Loucy (cell line): Measurements from ENCODE around the gene NBEA.
A peak's percentile ranks its signal among the peaks of the same experiment; 100 is the strongest.

Source experiments
- H2AFZ ChIP-seq: fragments of 200-600 bp; sonication (generic); 2 replicates; pipeline ENCODE4 v1.6.0; 2016; ENCODE audit warnings: antibody characterized with exemption, mild to moderate bottlenecking, low read length, moderate library complexity
- H3F3A ChIP-seq: fragments of 200-600 bp; 2 replicates; pipeline ENCODE4 v1.6.0; 2016; ENCODE audit warnings: antibody characterized with exemption, low read depth, mild to moderate bottlenecking
- H3K27me3 ChIP-seq: fragments of 200-600 bp; sonication (generic); 2 replicates; pipeline ENCODE4 v1.6.1; 2014; ENCODE audit warnings: low read length, mild to moderate bottlenecking; ENCODE audit not compliant: insufficient read depth, poor library complexity, severe bottlenecking
- H3K36me3 ChIP-seq: fragments of 200-600 bp; sonication (generic); 2 replicates; pipeline ENCODE4 v1.6.1; 2016; ENCODE audit warnings: low read length; ENCODE audit not compliant: insufficient read depth
- H3K4me1 ChIP-seq: fragments of 200-600 bp; sonication (generic); 2 replicates; pipeline ENCODE4 v1.5.1; 2014; ENCODE audit warnings: low read length, mild to moderate bottlenecking; ENCODE audit not compliant: insufficient read depth, poor library complexity, severe bottlenecking
- H3K4me2 ChIP-seq: fragments of 200-600 bp; sonication (generic); 2 replicates; pipeline ENCODE4 v1.6.0; 2014; ENCODE audit warnings: antibody characterized with exemption, low read length, low read depth, mild to moderate bottlenecking; ENCODE audit not compliant: poor library complexity, severe bottlenecking
- H3K4me3 ChIP-seq: fragments of 200-600 bp; sonication (generic); 2 replicates; pipeline ENCODE4 v1.5.1; 2014; ENCODE audit warnings: low read length, mild to moderate bottlenecking, mixed read lengths; ENCODE audit not compliant: poor library complexity, severe bottlenecking
- H3K79me2 ChIP-seq: fragments of 200-600 bp; sonication (generic); 2 replicates; pipeline ENCODE4 v1.6.1; 2014; ENCODE audit warnings: low read length; ENCODE audit not compliant: insufficient read depth
- H3K9ac ChIP-seq: fragments of 200-600 bp; sonication (generic); 2 replicates; pipeline ENCODE4 v1.6.0; 2014; ENCODE audit warnings: mild to moderate bottlenecking, low read depth, low read length, moderate library complexity; ENCODE audit not compliant: poor library complexity, severe bottlenecking
- H3K9me2 ChIP-seq: fragments of 200-600 bp; sonication (generic); replicated peaks from 2 replicates; pipeline ENCODE4 v1.6.1; 2016; ENCODE audit warnings: low read depth, low read length, mixed read lengths
- H3K9me3 ChIP-seq: fragments of 200-600 bp; sonication (generic); 2 replicates; pipeline ENCODE4 v1.6.1; 2014; ENCODE audit warnings: mild to moderate bottlenecking, antibody characterized with exemption, low read length, low read depth; ENCODE audit not compliant: insufficient read depth
- H4K20me1 ChIP-seq: fragments of 200-600 bp; sonication (generic); 2 replicates; pipeline ENCODE4 v1.6.0; 2014; ENCODE audit warnings: antibody characterized with exemption, low read length, mild to moderate bottlenecking; ENCODE audit not compliant: insufficient read depth, poor library complexity, severe bottlenecking
- EZH2phosphoT487 ChIP-seq: fragments of 200-600 bp; IDR thresholded peaks from 2 replicates; pipeline ENCODE4 v1.6.1; 2018; ENCODE audit warnings: antibody characterized with exemption, mild to moderate bottlenecking, moderate library complexity, borderline replicate concordance
- TF ChIP-seq, protein P1 (sequence below): fragments of 200-600 bp; sonication (generic); conservative IDR thresholded peaks from 2 replicates; pipeline ENCODE4 v1.5.1; 2014; ENCODE audit warnings: mild to moderate bottlenecking, antibody characterized with exemption, low read length

The NBEA gene, protein sequence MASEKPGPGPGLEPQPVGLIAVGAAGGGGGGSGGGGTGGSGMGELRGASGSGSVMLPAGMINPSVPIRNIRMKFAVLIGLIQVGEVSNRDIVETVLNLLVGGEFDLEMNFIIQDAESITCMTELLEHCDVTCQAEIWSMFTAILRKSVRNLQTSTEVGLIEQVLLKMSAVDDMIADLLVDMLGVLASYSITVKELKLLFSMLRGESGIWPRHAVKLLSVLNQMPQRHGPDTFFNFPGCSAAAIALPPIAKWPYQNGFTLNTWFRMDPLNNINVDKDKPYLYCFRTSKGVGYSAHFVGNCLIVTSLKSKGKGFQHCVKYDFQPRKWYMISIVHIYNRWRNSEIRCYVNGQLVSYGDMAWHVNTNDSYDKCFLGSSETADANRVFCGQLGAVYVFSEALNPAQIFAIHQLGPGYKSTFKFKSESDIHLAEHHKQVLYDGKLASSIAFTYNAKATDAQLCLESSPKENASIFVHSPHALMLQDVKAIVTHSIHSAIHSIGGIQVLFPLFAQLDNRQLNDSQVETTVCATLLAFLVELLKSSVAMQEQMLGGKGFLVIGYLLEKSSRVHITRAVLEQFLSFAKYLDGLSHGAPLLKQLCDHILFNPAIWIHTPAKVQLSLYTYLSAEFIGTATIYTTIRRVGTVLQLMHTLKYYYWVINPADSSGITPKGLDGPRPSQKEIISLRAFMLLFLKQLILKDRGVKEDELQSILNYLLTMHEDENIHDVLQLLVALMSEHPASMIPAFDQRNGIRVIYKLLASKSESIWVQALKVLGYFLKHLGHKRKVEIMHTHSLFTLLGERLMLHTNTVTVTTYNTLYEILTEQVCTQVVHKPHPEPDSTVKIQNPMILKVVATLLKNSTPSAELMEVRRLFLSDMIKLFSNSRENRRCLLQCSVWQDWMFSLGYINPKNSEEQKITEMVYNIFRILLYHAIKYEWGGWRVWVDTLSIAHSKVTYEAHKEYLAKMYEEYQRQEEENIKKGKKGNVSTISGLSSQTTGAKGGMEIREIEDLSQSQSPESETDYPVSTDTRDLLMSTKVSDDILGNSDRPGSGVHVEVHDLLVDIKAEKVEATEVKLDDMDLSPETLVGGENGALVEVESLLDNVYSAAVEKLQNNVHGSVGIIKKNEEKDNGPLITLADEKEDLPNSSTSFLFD (N-terminal part only)

DNA sequence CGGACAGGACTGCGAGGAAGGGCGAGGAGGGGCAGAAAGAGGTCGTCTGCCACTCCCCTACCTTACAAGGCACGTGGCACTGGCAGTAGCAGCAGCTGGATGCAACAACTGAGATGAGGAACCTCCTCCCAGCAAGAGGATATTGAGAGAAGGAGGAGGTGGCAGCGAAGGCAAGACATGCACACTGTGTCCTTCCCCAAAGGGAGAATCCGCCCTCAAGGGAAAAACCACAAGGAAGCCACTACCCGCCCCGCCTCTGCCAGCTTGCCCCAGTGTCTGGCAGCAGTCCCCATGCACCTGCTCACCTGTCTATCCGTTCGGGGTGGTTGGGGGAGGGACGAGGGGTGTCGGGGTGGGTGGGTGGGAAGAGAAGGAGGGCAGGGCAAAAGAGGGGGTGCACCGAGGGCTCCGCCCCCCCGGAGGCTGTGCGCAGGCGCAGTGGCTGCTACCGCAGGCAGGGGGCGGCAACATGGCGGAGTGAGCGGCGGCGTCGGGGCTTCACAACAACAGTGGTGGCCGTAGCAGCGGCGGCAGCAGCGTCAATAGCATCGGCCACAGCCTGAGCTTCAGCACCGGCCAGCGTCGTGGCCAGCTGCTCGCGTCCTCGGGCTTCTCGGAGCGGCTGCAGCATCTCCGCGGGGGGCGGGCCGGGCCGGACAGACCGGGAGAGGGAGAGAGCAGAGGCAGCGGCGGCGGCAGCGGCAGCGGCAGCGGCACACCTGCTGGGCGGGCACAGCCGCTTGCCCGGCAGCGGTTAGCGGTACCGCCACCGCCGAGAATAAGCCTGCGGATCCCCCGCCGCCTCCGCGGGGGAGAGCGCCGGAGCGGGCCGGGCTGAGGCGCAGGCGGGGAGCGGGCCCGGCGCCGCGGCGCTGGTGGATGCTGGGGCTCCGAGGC is at the start of gene NBEA:
Gene NBEA (plus strand): TSS at position 436 of the 897 bp plus-strand sequence. CDS start 551 bp downstream, outside the sequence.
- peak within 1 kb of the TSS; percentile 87 for H3K4me2 ChIP-seq
- H3K9me3 ChIP-seq: no peaks in the 10 kb centered on the region
- H4K20me1 ChIP-seq: peaks cover 25% of the 10 kb centered on the region
- H3K27me3 ChIP-seq: no peaks in the 10 kb centered on the region
- H3K36me3 ChIP-seq: no peaks in the 10 kb centered on the region
- H3K4me1 ChIP-seq: peaks cover 31% of the 10 kb centered on the region
- no peaks in the 10 kb centered on the region for H3K9me2 ChIP-seq
- peak within 1 kb of the TSS; percentile 58 for H3K9ac ChIP-seq
- TF ChIP-seq EZH2phosphoT487: no peak
- TF ChIP-seq, protein P1, sequence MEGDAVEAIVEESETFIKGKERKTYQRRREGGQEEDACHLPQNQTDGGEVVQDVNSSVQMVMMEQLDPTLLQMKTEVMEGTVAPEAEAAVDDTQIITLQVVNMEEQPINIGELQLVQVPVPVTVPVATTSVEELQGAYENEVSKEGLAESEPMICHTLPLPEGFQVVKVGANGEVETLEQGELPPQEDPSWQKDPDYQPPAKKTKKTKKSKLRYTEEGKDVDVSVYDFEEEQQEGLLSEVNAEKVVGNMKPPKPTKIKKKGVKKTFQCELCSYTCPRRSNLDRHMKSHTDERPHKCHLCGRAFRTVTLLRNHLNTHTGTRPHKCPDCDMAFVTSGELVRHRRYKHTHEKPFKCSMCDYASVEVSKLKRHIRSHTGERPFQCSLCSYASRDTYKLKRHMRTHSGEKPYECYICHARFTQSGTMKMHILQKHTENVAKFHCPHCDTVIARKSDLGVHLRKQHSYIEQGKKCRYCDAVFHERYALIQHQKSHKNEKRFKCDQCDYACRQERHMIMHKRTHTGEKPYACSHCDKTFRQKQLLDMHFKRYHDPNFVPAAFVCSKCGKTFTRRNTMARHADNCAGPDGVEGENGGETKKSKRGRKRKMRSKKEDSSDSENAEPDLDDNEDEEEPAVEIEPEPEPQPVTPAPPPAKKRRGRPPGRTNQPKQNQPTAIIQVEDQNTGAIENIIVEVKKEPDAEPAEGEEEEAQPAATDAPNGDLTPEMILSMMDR: no peak
- H2AFZ ChIP-seq: peak within 1 kb of the TSS; percentile 98
- 0 out of 2 replicates have a peak, but pooled peaks cover 3% of the 10 kb centered on the region for H3F3A ChIP-seq
- H3K4me3 ChIP-seq: peak within 1 kb of the TSS; percentile 81
- H3K79me2 ChIP-seq: peaks cover 6% of the 10 kb centered on the region; the same call in 1 of the 2 replicates

- Histone ChIP-seq H3K79me2 (no peaks in the 10 kb centered on the region), H3K4me1 (no peaks in the 10 kb centered on the region), H3K9me2 (no peaks in the 10 kb centered on the region), H3K9ac (no peak overlapping the region), H3K4me2 (no peak overlapping the region), H3K4me3 (no peak overlapping the region), H3F3A (no peaks in the 10 kb centered on the region), H3K36me3 (no peaks in the 10 kb centered on the region), H2AFZ (no peak overlapping the region), H4K20me1 (no peaks in the 10 kb centered on the region), H3K9me3 (no peaks in the 10 kb centered on the region), H3K27me3 (no peaks in the 10 kb centered on the region)
- no peak for TF ChIP-seq EZH2phosphoT487
- TF ChIP-seq, protein P1: no peak
These were observed 47.3 kb upstream of the NBEA start for GRCh38 chr13:34894756-34895155.

DNA sequence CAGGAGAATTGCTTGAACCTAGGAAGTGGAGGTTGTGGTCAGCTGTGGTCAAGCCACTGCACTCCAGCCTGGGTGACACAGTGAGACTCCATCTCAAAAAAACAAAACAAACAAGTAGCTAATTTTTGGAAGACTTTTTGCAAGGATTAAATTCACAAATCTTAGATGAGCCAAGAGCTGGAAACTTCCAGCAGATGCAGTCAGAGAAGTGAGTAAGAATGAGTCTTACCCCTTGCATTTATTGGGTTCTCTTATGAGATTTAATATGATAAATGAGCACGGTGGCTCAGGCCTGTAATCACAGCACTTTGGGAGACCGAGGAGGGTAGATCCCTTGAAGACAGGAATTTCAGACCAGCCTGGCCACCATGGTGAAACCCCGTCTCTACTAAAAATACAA is 44.9 kb upstream of the NBEA start:
- Histone ChIP-seq H3K9me3 (no peaks in the 10 kb centered on the region), H3K4me3 (no peak overlapping the region), H3F3A (no peaks in the 10 kb centered on the region), H3K4me1 (no peaks in the 10 kb centered on the region), H4K20me1 (no peaks in the 10 kb centered on the region), H3K4me2 (no peak overlapping the region), H2AFZ (no peak overlapping the region), H3K79me2 (no peaks in the 10 kb centered on the region), H3K9me2 (no peaks in the 10 kb centered on the region), H3K36me3 (no peaks in the 10 kb centered on the region), H3K9ac (no peak overlapping the region), H3K27me3 (no peaks in the 10 kb centered on the region)
- no peak for TF ChIP-seq EZH2phosphoT487
- TF ChIP-seq, protein P1: no peak
